Measurements from ENCODE around the gene TRPM2.
"Not testable (repeated sequence)": the region's sequence is repeated elsewhere in the genome, so short reads cannot be mapped to it uniquely, and the experiment has no call there.

Gene TRPM2

GRCh38 chr21:44478124-44478800, 124.8 kb downstream of the TRPM2 start:
- no peak for DNase-seq
- no peaks in the 10 kb centered on the region for H3K27me3 ChIP-seq (ENCODE audit: insufficient read depth, low read length)
- H3K9ac ChIP-seq (ENCODE audit: low read length): no peak overlapping the region
- peaks cover 3% of the 10 kb centered on the region for H3K9me3 ChIP-seq (ENCODE audit: insufficient read depth, low read depth, low read length)
- H3K23ac ChIP-seq (ENCODE audit: low read length): no peak overlapping the region
- H3K27ac ChIP-seq (ENCODE audit: low read depth, low read length): no peak overlapping the region
- H4K8ac ChIP-seq (ENCODE audit: low read depth, low read length): no peak overlapping the region
- peaks cover 4% of the 10 kb centered on the region for H3K79me1 ChIP-seq (ENCODE audit: low read length)
- H2AK5ac ChIP-seq (ENCODE audit: low read length): no peak overlapping the region
- H4K12ac ChIP-seq (ENCODE audit: low read depth, low read length): no peak overlapping the region
- H3K18ac ChIP-seq (ENCODE audit: low read length): no peak overlapping the region
- no peaks in the 10 kb centered on the region for H3K79me2 ChIP-seq (ENCODE audit: control insufficient read depth, insufficient read depth, low read length, poor library complexity)
- no peak overlapping the region for H3K4me3 ChIP-seq (ENCODE audit: low read depth, low read length)
- no peak overlapping the region for H2AFZ ChIP-seq (ENCODE audit: insufficient read depth, low read length, poor library complexity)
- no peak overlapping the region for H4K91ac ChIP-seq (ENCODE audit: low read depth, low read length)
- no peaks in the 10 kb centered on the region for H3K36me3 ChIP-seq (ENCODE audit: control insufficient read depth in 1 of 2, insufficient read depth in 2 of 2, low read length in 2 of 2)
- no peak overlapping the region for H3K4ac ChIP-seq (ENCODE audit: low read depth, low read length)
- no peak overlapping the region for H2BK120ac ChIP-seq (ENCODE audit: insufficient read depth, low read length, poor library complexity)
- no peak overlapping the region for H3K14ac ChIP-seq (ENCODE audit: low read length)
- no peak overlapping the region for H2BK12ac ChIP-seq (ENCODE audit: low read length)
- H3K4me2 ChIP-seq (ENCODE audit: low read length): no peak overlapping the region
- H2BK5ac ChIP-seq (ENCODE audit: low read depth, low read length, poor library complexity): no peak overlapping the region
- no CpG with 5 or more reads among the region's 16 CpGs for WGBS (ENCODE audit: extremely low coverage, insufficient coverage, insufficient read length)
- H3K4me1 ChIP-seq (ENCODE audit: control insufficient read depth in 1 of 2, insufficient read depth in 2 of 2, low read length in 2 of 2): peaks cover 2 to 5% of the 10 kb centered on the region in 2 experiments

GRCh38 chr21:44478801-44479167, 125.4 kb downstream of the TRPM2 start:
- Histone ChIP-seq H4K12ac (ENCODE audit: low read depth, low read length) (no peak overlapping the region), H3K18ac (ENCODE audit: low read length) (no peak overlapping the region), H3K4me2 (ENCODE audit: low read length) (no peak overlapping the region), H2AFZ (ENCODE audit: insufficient read depth, low read length, poor library complexity) (no peak overlapping the region), H3K14ac (ENCODE audit: low read length) (no peak overlapping the region), H4K91ac (ENCODE audit: low read depth, low read length) (no peak overlapping the region), H3K27ac (ENCODE audit: low read depth, low read length) (no peak overlapping the region), H3K23ac (ENCODE audit: low read length) (no peak overlapping the region), H3K4me3 (ENCODE audit: low read depth, low read length) (no peak overlapping the region), H3K79me2 (ENCODE audit: control insufficient read depth, insufficient read depth, low read length, poor library complexity) (no peaks in the 10 kb centered on the region), H2BK120ac (ENCODE audit: insufficient read depth, low read length, poor library complexity) (no peak overlapping the region), H2BK5ac (ENCODE audit: low read depth, low read length, poor library complexity) (no peak overlapping the region), H3K9ac (ENCODE audit: low read length) (no peak overlapping the region), H3K4ac (ENCODE audit: low read depth, low read length) (no peak overlapping the region), H3K36me3 (ENCODE audit: control insufficient read depth in 1 of 2, insufficient read depth in 2 of 2, low read length in 2 of 2) (no peaks in the 10 kb centered on the region), H4K8ac (ENCODE audit: low read depth, low read length) (no peak overlapping the region), H2BK12ac (ENCODE audit: low read length) (no peak overlapping the region), H3K27me3 (ENCODE audit: insufficient read depth, low read length) (no peaks in the 10 kb centered on the region), H2AK5ac (ENCODE audit: low read length) (no peak overlapping the region), H3K79me1 (ENCODE audit: low read length) (peaks cover 6% of the 10 kb centered on the region), H3K4me1 (ENCODE audit: control insufficient read depth in 1 of 2, insufficient read depth in 2 of 2, low read length in 2 of 2) (peaks cover 2 to 7% of the 10 kb centered on the region in 2 experiments), H3K9me3 (ENCODE audit: insufficient read depth, low read depth, low read length) (peaks cover 3% of the 10 kb centered on the region)
- no peak for DNase-seq
- WGBS (ENCODE audit: extremely low coverage, insufficient coverage, insufficient read length): no CpG with 5 or more reads among the region's 5 CpGs

- H3K14ac ChIP-seq (ENCODE audit: low read length); H4K12ac ChIP-seq (ENCODE audit: low read depth, low read length); H3K79me2 ChIP-seq (ENCODE audit: control insufficient read depth, insufficient read depth, low read length, poor library complexity); H2BK5ac ChIP-seq (ENCODE audit: low read depth, low read length, poor library complexity); H4K91ac ChIP-seq (ENCODE audit: low read depth, low read length); H3K23ac ChIP-seq (ENCODE audit: low read length); H3K9ac ChIP-seq (ENCODE audit: low read length); H3K4ac ChIP-seq (ENCODE audit: low read depth, low read length); H2AFZ ChIP-seq (ENCODE audit: insufficient read depth, low read length, poor library complexity); H2BK120ac ChIP-seq (ENCODE audit: insufficient read depth, low read length, poor library complexity); H3K4me1 ChIP-seq (ENCODE audit: control insufficient read depth in 1 of 2, insufficient read depth in 2 of 2, low read length in 2 of 2); H3K36me3 ChIP-seq (ENCODE audit: control insufficient read depth in 1 of 2, insufficient read depth in 2 of 2, low read length in 2 of 2); H2BK12ac ChIP-seq (ENCODE audit: low read length); H4K8ac ChIP-seq (ENCODE audit: low read depth, low read length); H3K4me3 ChIP-seq (ENCODE audit: low read depth, low read length); H3K9me3 ChIP-seq (ENCODE audit: insufficient read depth, low read depth, low read length); H3K79me1 ChIP-seq (ENCODE audit: low read length); H3K18ac ChIP-seq (ENCODE audit: low read length); H2AK5ac ChIP-seq (ENCODE audit: low read length); H3K27ac ChIP-seq (ENCODE audit: low read depth, low read length); H3K27me3 ChIP-seq (ENCODE audit: insufficient read depth, low read length); H3K4me2 ChIP-seq (ENCODE audit: low read length): not testable (repeated sequence)
- peak; percentile 33 to 57 for DNase-seq
- no CpG with 5 or more reads among the region's 21 CpGs for WGBS (ENCODE audit: extremely low coverage, insufficient coverage, insufficient read length)
These were observed 126.3 kb downstream of the TRPM2 start for GRCh38 chr21:44479556-44480199.

GRCh38 chr21:44480200-44481053, 127.0 kb downstream of the TRPM2 start:
- no peak overlapping the region for H3K4ac ChIP-seq (ENCODE audit: low read depth, low read length)
- no peak overlapping the region for H2AK5ac ChIP-seq (ENCODE audit: low read length)
- no peak overlapping the region for H3K23ac ChIP-seq (ENCODE audit: low read length)
- H3K18ac ChIP-seq (ENCODE audit: low read length): no peak overlapping the region
- no peak overlapping the region for H3K4me3 ChIP-seq (ENCODE audit: low read depth, low read length)
- no peak overlapping the region for H2AFZ ChIP-seq (ENCODE audit: insufficient read depth, low read length, poor library complexity)
- no CpG with 5 or more reads among the region's 16 CpGs for WGBS (ENCODE audit: extremely low coverage, insufficient coverage, insufficient read length)
- no peak overlapping the region for H4K12ac ChIP-seq (ENCODE audit: low read depth, low read length)
- H3K27ac ChIP-seq (ENCODE audit: low read depth, low read length): no peak overlapping the region
- no peaks in the 10 kb centered on the region for H3K36me3 ChIP-seq (ENCODE audit: control insufficient read depth in 1 of 2, insufficient read depth in 2 of 2, low read length in 2 of 2)
- H2BK5ac ChIP-seq (ENCODE audit: low read depth, low read length, poor library complexity): no peak overlapping the region
- no peak overlapping the region for H4K91ac ChIP-seq (ENCODE audit: low read depth, low read length)
- H2BK12ac ChIP-seq (ENCODE audit: low read length): no peak overlapping the region
- DNase-seq: no peak
- no peak overlapping the region for H2BK120ac ChIP-seq (ENCODE audit: insufficient read depth, low read length, poor library complexity)
- H3K9ac ChIP-seq (ENCODE audit: low read length): no peak overlapping the region
- H3K4me2 ChIP-seq (ENCODE audit: low read length): no peak overlapping the region
- no peak overlapping the region for H4K8ac ChIP-seq (ENCODE audit: low read depth, low read length)
- H3K79me1 ChIP-seq (ENCODE audit: low read length): peaks cover 6% of the 10 kb centered on the region
- H3K14ac ChIP-seq (ENCODE audit: low read length): no peak overlapping the region
- no peaks in the 10 kb centered on the region for H3K79me2 ChIP-seq (ENCODE audit: control insufficient read depth, insufficient read depth, low read length, poor library complexity)
- no peaks in the 10 kb centered on the region for H3K27me3 ChIP-seq (ENCODE audit: insufficient read depth, low read length)
- H3K9me3 ChIP-seq (ENCODE audit: insufficient read depth, low read depth, low read length): no peaks in the 10 kb centered on the region
- H3K4me1 ChIP-seq (ENCODE audit: control insufficient read depth in 1 of 2, insufficient read depth in 2 of 2, low read length in 2 of 2): peaks cover 2 to 7% of the 10 kb centered on the region in 2 experiments
